ENCODE results near the gene NECTIN4. TPM values are rescaled to one million over a fixed set of nuclear protein-coding genes. Genes with fewer than 3 reads are reported as not detected.

NECTIN4 gene
- total and polyA plus RNA-seq, 2 of the 13 experiments (the other 11 are each of a cell fraction or from before 2014, with no cell fraction given), result 5.9 to 12.4 TPM

DNA sequence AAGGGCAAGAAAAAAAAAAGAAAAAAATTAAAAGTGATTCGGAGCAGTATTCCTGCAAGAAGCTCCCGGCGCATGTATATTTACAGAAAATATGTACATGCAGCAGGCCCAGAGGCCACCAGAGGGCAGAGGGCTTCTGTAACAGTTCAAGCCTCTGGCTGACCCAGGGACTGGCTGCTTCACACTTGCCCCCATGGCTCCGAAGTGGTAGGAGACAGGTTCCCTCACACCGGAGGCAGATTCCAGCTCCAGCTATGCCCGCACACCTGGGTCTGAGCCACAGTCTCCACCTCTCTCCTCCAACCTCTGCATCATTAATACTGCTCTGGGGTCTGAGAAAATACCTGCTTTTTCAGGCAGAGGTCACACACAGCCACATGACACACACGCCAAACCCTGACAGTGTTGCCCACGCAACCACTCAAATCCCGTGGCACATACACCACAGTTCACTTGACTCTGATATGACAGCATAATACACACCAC is 17.4 kb downstream of the NECTIN4 start (continued):
- TF ChIP-seq ZNF691 (CRISPR knock-in tag; IDR thresholded peaks at IDR 0.05; ENCODE audit: borderline replicate concordance, low read depth) (0 out of 2 replicates have a peak, but pooled peaks have one; percentile 19), ZNF292 (CRISPR knock-in tag; IDR thresholded peaks at IDR 0.05; ENCODE audit: borderline replicate concordance, low read depth) (0 out of 2 replicates have a peak, but pooled peaks have one; percentile 1), NRL (CRISPR knock-in tag; IDR thresholded peaks at IDR 0.05; ENCODE audit: borderline replicate concordance) (no peak), PHF8 (CRISPR knock-in tag; IDR thresholded peaks at IDR 0.05) (no peak), RCOR2 (CRISPR knock-in tag; IDR thresholded peaks at IDR 0.05) (no peak), ISL2 (CRISPR knock-in tag; IDR thresholded peaks at IDR 0.05) (no peak), ZNF232 (CRISPR knock-in tag; IDR thresholded peaks at IDR 0.05; ENCODE audit: borderline replicate concordance) (0 out of 2 replicates have a peak, but pooled peaks have one; percentile 22), RBFOX2 (IDR thresholded peaks at IDR 0.05; ENCODE audit: low read depth, low read length) (no peak), JUN (CRISPR knock-in tag; IDR thresholded peaks at IDR 0.05) (no peak), ZSCAN31 (CRISPR knock-in tag; IDR thresholded peaks at IDR 0.05; ENCODE audit: low read depth) (0 out of 2 replicates have a peak, but pooled peaks have one; percentile 34), ZNF570 (CRISPR knock-in tag; IDR thresholded peaks at IDR 0.05; ENCODE audit: borderline replicate concordance) (no peak), XRCC5 (optimal IDR thresholded peaks at IDR 0.05; ENCODE audit: low read length) (peak; percentile 31), ZNF225 (CRISPR knock-in tag; IDR thresholded peaks at IDR 0.05) (no peak), NFYC (CRISPR knock-in tag; IDR thresholded peaks at IDR 0.05) (no peak), ZNF441 (CRISPR knock-in tag; IDR thresholded peaks at IDR 0.05; ENCODE audit: borderline replicate concordance) (no peak), ZNF44 (CRISPR knock-in tag; IDR thresholded peaks at IDR 0.05) (no peak), ZIK1 (CRISPR knock-in tag; IDR thresholded peaks at IDR 0.05; ENCODE audit: borderline replicate concordance, low read depth) (no peak), HMG20A (CRISPR knock-in tag; IDR thresholded peaks at IDR 0.05; ENCODE audit: borderline replicate concordance) (no peak), ZNF335 (CRISPR knock-in tag; IDR thresholded peaks at IDR 0.05) (no peak)
- TF ChIP-seq, protein P1, sequence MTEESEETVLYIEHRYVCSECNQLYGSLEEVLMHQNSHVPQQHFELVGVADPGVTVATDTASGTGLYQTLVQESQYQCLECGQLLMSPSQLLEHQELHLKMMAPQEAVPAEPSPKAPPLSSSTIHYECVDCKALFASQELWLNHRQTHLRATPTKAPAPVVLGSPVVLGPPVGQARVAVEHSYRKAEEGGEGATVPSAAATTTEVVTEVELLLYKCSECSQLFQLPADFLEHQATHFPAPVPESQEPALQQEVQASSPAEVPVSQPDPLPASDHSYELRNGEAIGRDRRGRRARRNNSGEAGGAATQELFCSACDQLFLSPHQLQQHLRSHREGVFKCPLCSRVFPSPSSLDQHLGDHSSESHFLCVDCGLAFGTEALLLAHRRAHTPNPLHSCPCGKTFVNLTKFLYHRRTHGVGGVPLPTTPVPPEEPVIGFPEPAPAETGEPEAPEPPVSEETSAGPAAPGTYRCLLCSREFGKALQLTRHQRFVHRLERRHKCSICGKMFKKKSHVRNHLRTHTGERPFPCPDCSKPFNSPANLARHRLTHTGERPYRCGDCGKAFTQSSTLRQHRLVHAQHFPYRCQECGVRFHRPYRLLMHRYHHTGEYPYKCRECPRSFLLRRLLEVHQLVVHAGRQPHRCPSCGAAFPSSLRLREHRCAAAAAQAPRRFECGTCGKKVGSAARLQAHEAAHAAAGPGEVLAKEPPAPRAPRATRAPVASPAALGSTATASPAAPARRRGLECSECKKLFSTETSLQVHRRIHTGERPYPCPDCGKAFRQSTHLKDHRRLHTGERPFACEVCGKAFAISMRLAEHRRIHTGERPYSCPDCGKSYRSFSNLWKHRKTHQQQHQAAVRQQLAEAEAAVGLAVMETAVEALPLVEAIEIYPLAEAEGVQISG (CRISPR knock-in tag; IDR thresholded peaks at IDR 0.05), result 0 out of 2 replicates have a peak, but pooled peaks have one; percentile 24
- TF ChIP-seq, protein P2, sequence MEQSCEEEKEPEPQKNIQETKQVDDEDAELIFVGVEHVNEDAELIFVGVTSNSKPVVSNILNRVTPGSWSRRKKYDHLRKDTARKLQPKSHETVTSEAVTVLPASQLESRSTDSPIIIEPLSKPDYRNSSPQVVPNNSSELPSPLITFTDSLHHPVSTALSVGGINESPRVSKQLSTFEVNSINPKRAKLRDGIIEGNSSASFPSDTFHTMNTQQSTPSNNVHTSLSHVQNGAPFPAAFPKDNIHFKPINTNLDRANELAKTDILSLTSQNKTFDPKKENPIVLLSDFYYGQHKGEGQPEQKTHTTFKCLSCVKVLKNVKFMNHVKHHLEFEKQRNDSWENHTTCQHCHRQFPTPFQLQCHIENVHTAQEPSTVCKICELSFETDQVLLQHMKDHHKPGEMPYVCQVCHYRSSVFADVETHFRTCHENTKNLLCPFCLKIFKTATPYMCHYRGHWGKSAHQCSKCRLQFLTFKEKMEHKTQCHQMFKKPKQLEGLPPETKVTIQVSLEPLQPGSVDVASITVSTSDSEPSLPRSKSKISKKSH (CRISPR knock-in tag; IDR thresholded peaks at IDR 0.05; ENCODE audit: borderline replicate concordance), result no peak
- TF ChIP-seq, protein P3, sequence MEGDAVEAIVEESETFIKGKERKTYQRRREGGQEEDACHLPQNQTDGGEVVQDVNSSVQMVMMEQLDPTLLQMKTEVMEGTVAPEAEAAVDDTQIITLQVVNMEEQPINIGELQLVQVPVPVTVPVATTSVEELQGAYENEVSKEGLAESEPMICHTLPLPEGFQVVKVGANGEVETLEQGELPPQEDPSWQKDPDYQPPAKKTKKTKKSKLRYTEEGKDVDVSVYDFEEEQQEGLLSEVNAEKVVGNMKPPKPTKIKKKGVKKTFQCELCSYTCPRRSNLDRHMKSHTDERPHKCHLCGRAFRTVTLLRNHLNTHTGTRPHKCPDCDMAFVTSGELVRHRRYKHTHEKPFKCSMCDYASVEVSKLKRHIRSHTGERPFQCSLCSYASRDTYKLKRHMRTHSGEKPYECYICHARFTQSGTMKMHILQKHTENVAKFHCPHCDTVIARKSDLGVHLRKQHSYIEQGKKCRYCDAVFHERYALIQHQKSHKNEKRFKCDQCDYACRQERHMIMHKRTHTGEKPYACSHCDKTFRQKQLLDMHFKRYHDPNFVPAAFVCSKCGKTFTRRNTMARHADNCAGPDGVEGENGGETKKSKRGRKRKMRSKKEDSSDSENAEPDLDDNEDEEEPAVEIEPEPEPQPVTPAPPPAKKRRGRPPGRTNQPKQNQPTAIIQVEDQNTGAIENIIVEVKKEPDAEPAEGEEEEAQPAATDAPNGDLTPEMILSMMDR (CRISPR knock-in tag; IDR thresholded peaks at IDR 0.05), result peak; percentile 80

Data from HepG2 (cell line).